ENCODE results near the gene UBE2F.

GRCh38 chr2:238016526-238016925, 49.7 kb downstream of the UBE2F start:
- TF ChIP-seq CTCF (IDR thresholded peaks at IDR 0.05 in 2 of 3, conservative IDR thresholded peaks at IDR 0.05 in 1 of 3; ENCODE audit: insufficient read depth in 2 of 3, low read depth in 1 of 3, low read length in 3 of 3) (no peak), ZNF354B (CRISPR knock-in tag; IDR thresholded peaks at IDR 0.05) (no peak), REST (IDR thresholded peaks at IDR 0.05; ENCODE audit: borderline replicate concordance) (no peak), REST (CRISPR knock-in tag; IDR thresholded peaks at IDR 0.05; ENCODE audit: low read depth) (no peak)

All from K562 (cell line).